ENCODE measurements around the gene C11orf86.

C11orf86 gene

GRCh38 chr11:66974724-66975404 lies at the start of gene C11orf86:
Gene C11orf86 (plus strand): TSS chr11:66975304. CDS start chr11:66975363, 59 bp downstream.
- TF ChIP-seq GATA1 (IDR thresholded peaks at IDR 0.05; ENCODE audit: low read depth, low read length) = no peak
- TF ChIP-seq POLR2A (IDR thresholded peaks at IDR 0.05; ENCODE audit: low read length) = no peak

GRCh38 chr11:66929753-66930152 lies 45.4 kb upstream of the C11orf86 start:
- DNase-seq = no peak
- TF ChIP-seq GATA1 (IDR thresholded peaks at IDR 0.05; ENCODE audit: low read depth, low read length) (no peak), POLR2A (IDR thresholded peaks at IDR 0.05; ENCODE audit: low read length) (no peak)

More at GRCh38 chr11:66974724-66975404, at the start of gene C11orf86:
- DNase-seq = no peak

GRCh38 chr11:66932543-66932942 lies 42.6 kb upstream of the C11orf86 start:
- DNase-seq = no peak
- TF ChIP-seq GATA1 (IDR thresholded peaks at IDR 0.05; ENCODE audit: low read depth, low read length) (no peak), POLR2A (IDR thresholded peaks at IDR 0.05; ENCODE audit: low read length) (no peak)

- no peak for TF ChIP-seq POLR2A (IDR thresholded peaks at IDR 0.05; ENCODE audit: low read length)
- no peak for TF ChIP-seq GATA1 (IDR thresholded peaks at IDR 0.05; ENCODE audit: low read depth, low read length)
- DNase-seq = no peak
Observed at GRCh38 chr11:66933531-66933930, 41.6 kb upstream of the C11orf86 start.

GRCh38 chr11:66934950-66935779 lies 39.9 kb upstream of the C11orf86 start:
- DNase-seq = peak; percentile 75 to 87
- TF ChIP-seq POLR2A (IDR thresholded peaks at IDR 0.05; ENCODE audit: low read length) (peak; percentile 42), GATA1 (IDR thresholded peaks at IDR 0.05; ENCODE audit: low read depth, low read length) (no peak)

GRCh38 chr11:66936311-66936711 lies 38.8 kb upstream of the C11orf86 start:
- DNase-seq = peak in 1 of 2 experiments; percentile 46

GRCh38 chr11:66937193-66937733 lies 37.8 kb upstream of the C11orf86 start:
- no peak for TF ChIP-seq POLR2A (IDR thresholded peaks at IDR 0.05; ENCODE audit: low read length)
- no peak for TF ChIP-seq GATA1 (IDR thresholded peaks at IDR 0.05; ENCODE audit: low read depth, low read length)
- no peak for DNase-seq

More at GRCh38 chr11:66936311-66936711, 38.8 kb upstream of the C11orf86 start:
- TF ChIP-seq POLR2A (IDR thresholded peaks at IDR 0.05; ENCODE audit: low read length) (no peak), GATA1 (IDR thresholded peaks at IDR 0.05; ENCODE audit: low read depth, low read length) (no peak)

GRCh38 chr11:66938582-66939135 lies 36.4 kb upstream of the C11orf86 start:
- TF ChIP-seq POLR2A (IDR thresholded peaks at IDR 0.05; ENCODE audit: low read length) = no peak
- no peak for TF ChIP-seq GATA1 (IDR thresholded peaks at IDR 0.05; ENCODE audit: low read depth, low read length)

GRCh38 chr11:66950112-66950535 lies 25.0 kb upstream of the C11orf86 start:
- no peak for TF ChIP-seq POLR2A (IDR thresholded peaks at IDR 0.05; ENCODE audit: low read length)
- no peak for TF ChIP-seq GATA1 (IDR thresholded peaks at IDR 0.05; ENCODE audit: low read depth, low read length)
- peak in 1 of 2 experiments; percentile 23 for DNase-seq

More at GRCh38 chr11:66938582-66939135, 36.4 kb upstream of the C11orf86 start:
- no peak for DNase-seq

GRCh38 chr11:66951135-66951534 lies 24.0 kb upstream of the C11orf86 start:
- DNase-seq = no peak
- no peak for TF ChIP-seq POLR2A (IDR thresholded peaks at IDR 0.05; ENCODE audit: low read length)

- DNase-seq = no peak
- TF ChIP-seq POLR2A (IDR thresholded peaks at IDR 0.05; ENCODE audit: low read length) (no peak), GATA1 (IDR thresholded peaks at IDR 0.05; ENCODE audit: low read depth, low read length) (no peak)
Observed at GRCh38 chr11:66951927-66952337, 23.2 kb upstream of the C11orf86 start.

GRCh38 chr11:66953081-66953833 lies 21.8 kb upstream of the C11orf86 start:
- no peak for DNase-seq
- TF ChIP-seq GATA1 (IDR thresholded peaks at IDR 0.05; ENCODE audit: low read depth, low read length) (no peak), POLR2A (IDR thresholded peaks at IDR 0.05; ENCODE audit: low read length) (no peak)

- no peak for TF ChIP-seq GATA1 (IDR thresholded peaks at IDR 0.05; ENCODE audit: low read depth, low read length)
- no peak for TF ChIP-seq POLR2A (IDR thresholded peaks at IDR 0.05; ENCODE audit: low read length)
- DNase-seq = no peak
Observed at GRCh38 chr11:66956689-66957290, 18.3 kb upstream of the C11orf86 start.
